Body of pancreas (tissue), 4 donors: ENCODE measurements around the gene AATF.

Experiments
- CTCF ChIP-seq, 7 experiments: fragments of 450-650 bp in 4 of 7; fragments of 200-600 bp in 3 of 7; sonication (generic) in 3 of 7; IDR thresholded peaks; one replicate each; pipeline ENCODE4 v1.5.1; 2016 to 2019; ENCODE audit warnings: antibody characterized with exemption in 7 of 7
- POLR2A ChIP-seq, 3 donors: fragments of 450-650 bp; IDR thresholded peaks; one replicate each; pipeline ENCODE4 v1.6.1; 2016; ENCODE audit warnings: antibody characterized with exemption in 3 of 3, mild to moderate bottlenecking in 2 of 3

- TF ChIP-seq CTCF (IDR thresholded peaks at IDR 0.05) (no peak), POLR2A (IDR thresholded peaks at IDR 0.05) (no peak)
These were observed 45.7 kb downstream of the AATF start for GRCh38 chr17:36994438-36994837.
